ENCODE measurements around the gene MICAL3.

MICAL3 gene

DNA sequence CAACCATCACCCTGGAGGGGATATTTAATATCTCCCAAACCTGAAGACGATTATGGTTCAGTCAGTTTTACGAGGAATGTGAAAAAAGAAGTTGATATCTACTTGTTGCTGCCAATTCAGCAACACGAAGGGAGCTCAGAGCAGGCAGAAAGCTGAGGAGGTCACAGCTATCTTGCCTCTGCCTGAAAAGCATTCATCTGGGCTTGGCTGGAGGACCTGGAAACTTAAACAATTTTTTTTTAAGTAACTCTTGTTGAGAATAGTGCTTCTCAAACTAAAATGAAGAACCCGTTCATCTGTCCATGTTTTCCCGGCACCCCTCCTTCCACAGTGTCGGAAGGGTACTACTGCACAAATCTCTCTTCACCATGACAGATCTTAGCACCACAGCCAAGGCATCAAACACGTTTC is 98.9 kb downstream of the MICAL3 start:
- DNase-seq: no peak
- Histone ChIP-seq H3K36me3 (replicated peaks; ENCODE audit: insufficient read depth, low read length) (no peaks in the 10 kb centered on the region), H3K9me2 (replicated peaks; ENCODE audit: insufficient read depth, low read length) (no peaks in the 10 kb centered on the region), H2AFZ (ENCODE audit: low read length) (no peak overlapping the region), H3K4me1 (ENCODE audit: low read length) (no peaks in the 10 kb centered on the region), H3K4me2 (ENCODE audit: low read depth, low read length) (no peak overlapping the region), H3F3A (ENCODE audit: insufficient read depth, low read length) (no peaks in the 10 kb centered on the region), H3K4me3 (ENCODE audit: low read length) (no peak overlapping the region), H3K9ac (ENCODE audit: low read length) (no peak overlapping the region), H3K79me2 (ENCODE audit: low read length) (peaks cover 79% of the 10 kb centered on the region), H3K9me3 (replicated peaks; ENCODE audit: insufficient read depth, low read length) (no peaks in the 10 kb centered on the region), H4K20me1 (ENCODE audit: insufficient read depth, low read length) (no peaks in the 10 kb centered on the region; the same call in 1 of the 2 replicates), H3K27ac (ENCODE audit: low read length) (no peak overlapping the region), H3K27me3 (replicated peaks; ENCODE audit: insufficient read depth, low read length) (no peaks in the 10 kb centered on the region)
- TF ChIP-seq EZH2 (optimal IDR thresholded peaks at IDR 0.05; ENCODE audit: low read depth, low read length) (no peak), EZH2phosphoT487 (IDR thresholded peaks at IDR 0.05; ENCODE audit: low read length) (no peak), CTCF (IDR thresholded peaks at IDR 0.05; ENCODE audit: low read length) (no peak)

GRCh38 chr22:17924735-17925364 is 99.5 kb downstream of the MICAL3 start:
- H3K79me2 ChIP-seq (ENCODE audit: low read length): peaks cover 79% of the 10 kb centered on the region
- H3K4me2 ChIP-seq (ENCODE audit: low read depth, low read length): no peak overlapping the region
- no peak for DNase-seq
- no peaks in the 10 kb centered on the region for H3F3A ChIP-seq (ENCODE audit: insufficient read depth, low read length)
- no peaks in the 10 kb centered on the region for H4K20me1 ChIP-seq (ENCODE audit: insufficient read depth, low read length)
- no peaks in the 10 kb centered on the region for H3K9me2 ChIP-seq (replicated peaks; ENCODE audit: insufficient read depth, low read length)
- H3K36me3 ChIP-seq (replicated peaks; ENCODE audit: insufficient read depth, low read length): no peaks in the 10 kb centered on the region
- H3K27me3 ChIP-seq (replicated peaks; ENCODE audit: insufficient read depth, low read length): no peaks in the 10 kb centered on the region
- no peaks in the 10 kb centered on the region for H3K9me3 ChIP-seq (replicated peaks; ENCODE audit: insufficient read depth, low read length)
- H2AFZ ChIP-seq (ENCODE audit: low read length): no peak overlapping the region
- TF ChIP-seq EZH2phosphoT487 (IDR thresholded peaks at IDR 0.05; ENCODE audit: low read length) (no peak), EZH2 (optimal IDR thresholded peaks at IDR 0.05; ENCODE audit: low read depth, low read length) (no peak), CTCF (IDR thresholded peaks at IDR 0.05; ENCODE audit: low read length) (no peak)
- H3K4me3 ChIP-seq (ENCODE audit: low read length): no peak overlapping the region
- no peak overlapping the region for H3K27ac ChIP-seq (ENCODE audit: low read length)
- no peaks in the 10 kb centered on the region for H3K4me1 ChIP-seq (ENCODE audit: low read length)
- no peak overlapping the region for H3K9ac ChIP-seq (ENCODE audit: low read length)

GRCh38 chr22:17924076-17924475 is 100.3 kb downstream of the MICAL3 start:
- no peak overlapping the region for H3K27ac ChIP-seq (ENCODE audit: low read length)
- no peaks in the 10 kb centered on the region for H3F3A ChIP-seq (ENCODE audit: insufficient read depth, low read length)
- no peaks in the 10 kb centered on the region for H3K9me3 ChIP-seq (replicated peaks; ENCODE audit: insufficient read depth, low read length)
- H3K4me1 ChIP-seq (ENCODE audit: low read length): no peaks in the 10 kb centered on the region
- no peak overlapping the region for H3K9ac ChIP-seq (ENCODE audit: low read length)
- DNase-seq: no peak
- H3K36me3 ChIP-seq (replicated peaks; ENCODE audit: insufficient read depth, low read length): no peaks in the 10 kb centered on the region
- no peak for TF ChIP-seq EZH2phosphoT487 (IDR thresholded peaks at IDR 0.05; ENCODE audit: low read length)
- TF ChIP-seq EZH2 (optimal IDR thresholded peaks at IDR 0.05; ENCODE audit: low read depth, low read length): no peak
- no peak for TF ChIP-seq CTCF (IDR thresholded peaks at IDR 0.05; ENCODE audit: low read length)
- no peak overlapping the region for H2AFZ ChIP-seq (ENCODE audit: low read length)
- H3K27me3 ChIP-seq (replicated peaks; ENCODE audit: insufficient read depth, low read length): no peaks in the 10 kb centered on the region
- H3K4me2 ChIP-seq (ENCODE audit: low read depth, low read length): no peak overlapping the region
- H3K79me2 ChIP-seq (ENCODE audit: low read length): peaks cover 80% of the 10 kb centered on the region
- no peaks in the 10 kb centered on the region for H4K20me1 ChIP-seq (ENCODE audit: insufficient read depth, low read length)
- H3K4me3 ChIP-seq (ENCODE audit: low read length): no peak overlapping the region
- no peaks in the 10 kb centered on the region for H3K9me2 ChIP-seq (replicated peaks; ENCODE audit: insufficient read depth, low read length)

Measured in MM.1S (cell line).